Measurements from ENCODE around the gene STYXL2. TPM values are rescaled to one million over a fixed set of nuclear protein-coding genes. Genes with fewer than 3 reads are reported as not detected.

STYXL2 gene
- total RNA-seq, 1 donor from 2014 or later = not detected

- intact Hi-C loops (cut with micrococcal nuclease) = no loop called here
Measured at GRCh38 chr1:167077128-167077867, 16.6 kb upstream of the STYXL2 start.

- intact Hi-C loops (cut with micrococcal nuclease) = no loop called here
Measured at GRCh38 chr1:167077868-167078210, 16.0 kb upstream of the STYXL2 start.

- intact Hi-C loops (cut with micrococcal nuclease) = no loop called here
Measured at GRCh38 chr1:167081594-167082156, 12.2 kb upstream of the STYXL2 start.

GRCh38 chr1:167082511-167083027 is 11.3 kb upstream of the STYXL2 start:
- intact Hi-C loops (cut with micrococcal nuclease) = no loop called here

GRCh38 chr1:167083066-167083665 is 10.7 kb upstream of the STYXL2 start:
- intact Hi-C loops (cut with micrococcal nuclease) = no loop called here

- intact Hi-C loops (cut with micrococcal nuclease) = no loop called here
Measured at GRCh38 chr1:167083871-167084270, 10.0 kb upstream of the STYXL2 start.

GRCh38 chr1:167084757-167085156 is 9.1 kb upstream of the STYXL2 start:
- intact Hi-C loops (cut with micrococcal nuclease) = no loop called here

GRCh38 chr1:167086033-167086432 is 7.8 kb upstream of the STYXL2 start:
- intact Hi-C loops (cut with micrococcal nuclease) = no loop called here

GRCh38 chr1:167086768-167087167 is 7.1 kb upstream of the STYXL2 start:
- intact Hi-C loops (cut with micrococcal nuclease) = no loop called here

GRCh38 chr1:167088746-167089417 is 5.0 kb upstream of the STYXL2 start:
- intact Hi-C loops (cut with micrococcal nuclease) = no loop called here

GRCh38 chr1:167089939-167090313 is 3.9 kb upstream of the STYXL2 start:
- intact Hi-C loops (cut with micrococcal nuclease) = loop anchor here (1.0 to 2.0 kb wide), 2 partner anchors 15 to 20 kb away; no protein-coding TSS in a partner anchor

GRCh38 chr1:167090314-167090942 is 3.4 kb upstream of the STYXL2 start, which contains the start of gene GPA33:
GPA33 (minus strand) TSS chr1:167090377; CDS start chr1:167090287, 90 bp downstream.
- intact Hi-C loops (cut with micrococcal nuclease) = loop anchor here (1.0 to 2.0 kb wide), 2 partner anchors 14 to 20 kb away; no protein-coding TSS in a partner anchor

GRCh38 chr1:167092653-167093052 is 1.2 kb upstream of the STYXL2 start:
- intact Hi-C loops (cut with micrococcal nuclease) = no loop called here

- intact Hi-C loops (cut with micrococcal nuclease) = no loop called here
Measured at GRCh38 chr1:167094690-167095089, 815 bp downstream of the STYXL2 start.

- intact Hi-C loops (cut with micrococcal nuclease) = no loop called here
Measured at GRCh38 chr1:167095368-167095767, 1.5 kb downstream of the STYXL2 start.

GRCh38 chr1:167099851-167100250 is 6.0 kb downstream of the STYXL2 start:
- intact Hi-C loops (cut with micrococcal nuclease) = no loop called here

- intact Hi-C loops (cut with micrococcal nuclease) = no loop called here
Measured at GRCh38 chr1:167100730-167101129, 6.9 kb downstream of the STYXL2 start.

GRCh38 chr1:167101754-167102153 is 7.9 kb downstream of the STYXL2 start:
- intact Hi-C loops (cut with micrococcal nuclease) = no loop called here

GRCh38 chr1:167102906-167103573 is 9.2 kb downstream of the STYXL2 start:
- intact Hi-C loops (cut with micrococcal nuclease) = no loop called here

GRCh38 chr1:167104256-167104633 is 10.4 kb downstream of the STYXL2 start:
- intact Hi-C loops (cut with micrococcal nuclease) = loop anchor here (2.0 kb wide), 1 partner anchor 13 kb away; the partner anchor contains the start of gene GPA33
